ACC112 (cell line): Measurements from ENCODE around the gene SMIM5.

ENCODE experiments used
- H2AFZ ChIP-seq: fragments of 200-600 bp; sonication (generic); one replicate; pipeline ENCODE4 v1.6.0; 2017; ENCODE audit warnings: antibody characterized with exemption, low read length; ENCODE audit not compliant: unreplicated experiment
- H3K27ac ChIP-seq: fragments of 200-600 bp; sonication (generic); 2 replicates; pipeline ENCODE4 v1.5.1; 2014; ENCODE audit warnings: low read depth, mild to moderate bottlenecking, antibody characterized with exemption, low read length, moderate library complexity
- H3K27me3 ChIP-seq: fragments of 200-600 bp; sonication (generic); 2 replicates; pipeline ENCODE4 v1.6.1; 2014; ENCODE audit warnings: mild to moderate bottlenecking, antibody characterized with exemption, low read length, moderate library complexity, mixed read lengths; ENCODE audit not compliant: insufficient read depth
- H3K36me3 ChIP-seq: fragments of 200-600 bp; sonication (generic); 2 replicates; pipeline ENCODE4 v1.6.1; 2016; ENCODE audit warnings: mild to moderate bottlenecking, antibody characterized with exemption, low read length, moderate library complexity, mixed read lengths; ENCODE audit not compliant: insufficient read depth
- H3K4me1 ChIP-seq: fragments of 200-600 bp; sonication (generic); one replicate; pipeline ENCODE4 v1.6.1; 2016; ENCODE audit warnings: low read length, mixed read lengths; ENCODE audit not compliant: insufficient read depth, unreplicated experiment, control insufficient read depth
- H3K4me3 ChIP-seq: fragments of 200-600 bp; sonication (generic); 2 replicates; pipeline ENCODE4 v1.5.1; 2014; ENCODE audit warnings: mild to moderate bottlenecking, low read depth, low read length
- H3K79me2 ChIP-seq: fragments of 200-600 bp; sonication (generic); one replicate; pipeline ENCODE4 v1.6.0; 2016; ENCODE audit warnings: low read length; ENCODE audit not compliant: control insufficient read depth, unreplicated experiment, insufficient read depth

The SMIM5 gene

GRCh38 chr17:75632863-75633485 lies at the start of gene SMIM5:
TSS of gene SMIM5 (plus strand) at chr17:75633434. CDS start at chr17:75640202, 6,768 bp downstream.
- peaks cover 13% of the 10 kb centered on the region for H3K4me1 ChIP-seq
- no peaks in the 10 kb centered on the region for H3K36me3 ChIP-seq
- peak within 1 kb of the TSS; percentile 37; the same call in 1 of the 2 replicates for H3K27ac ChIP-seq
- no peaks in the 10 kb centered on the region for H3K27me3 ChIP-seq
- no peaks in the 10 kb centered on the region for H3K79me2 ChIP-seq
- H3K4me3 ChIP-seq, result peak within 1 kb of the TSS; percentile 14; the same call in 1 of the 2 replicates
- H2AFZ ChIP-seq, result no peak within 1 kb of the TSS

- H3K27me3 ChIP-seq, result peaks cover 34% of the 10 kb centered on the region
- no peak overlapping the region for H3K4me3 ChIP-seq
- H3K79me2 ChIP-seq, result no peaks in the 10 kb centered on the region
- no peaks in the 10 kb centered on the region for H3K36me3 ChIP-seq
- no peaks in the 10 kb centered on the region for H3K4me1 ChIP-seq
- no peak overlapping the region for H3K27ac ChIP-seq
- H2AFZ ChIP-seq, result no peak overlapping the region
These were observed 48.4 kb upstream of the SMIM5 start for GRCh38 chr17:75584849-75585175.

- H3K4me1 ChIP-seq, result no peaks in the 10 kb centered on the region
- H3K79me2 ChIP-seq, result no peaks in the 10 kb centered on the region
- no peaks in the 10 kb centered on the region for H3K36me3 ChIP-seq
- no peak within 1 kb of the TSS for H2AFZ ChIP-seq
- H3K27me3 ChIP-seq, result peaks cover 38% of the 10 kb centered on the region
- no peak within 1 kb of the TSS for H3K27ac ChIP-seq
- peak within 1 kb of the TSS; percentile 69; the same call in 1 of the 2 replicates for H3K4me3 ChIP-seq
These were observed 45.3 kb upstream of the SMIM5 start, which contains the start of gene MYO15B for GRCh38 chr17:75587675-75588595. TSS of gene MYO15B (plus strand) at chr17:75587800. CDS start at chr17:75588058, 258 bp downstream.

GRCh38 chr17:75588596-75589011 lies 44.6 kb upstream of the SMIM5 start:
- no peak overlapping the region for H2AFZ ChIP-seq
- no peaks in the 10 kb centered on the region for H3K4me1 ChIP-seq
- no peaks in the 10 kb centered on the region for H3K36me3 ChIP-seq
- no peak overlapping the region for H3K27ac ChIP-seq
- no peaks in the 10 kb centered on the region for H3K79me2 ChIP-seq
- H3K4me3 ChIP-seq, result peak overlapping the region; percentile 69; the same call in 1 of the 2 replicates
- H3K27me3 ChIP-seq, result peaks cover 38% of the 10 kb centered on the region

GRCh38 chr17:75589012-75589918 lies 44.0 kb upstream of the SMIM5 start:
- no peaks in the 10 kb centered on the region for H3K79me2 ChIP-seq
- H3K27me3 ChIP-seq, result peaks cover 38% of the 10 kb centered on the region
- no peak overlapping the region for H3K27ac ChIP-seq
- peak overlapping the region; percentile 69 for H3K4me3 ChIP-seq
- no peaks in the 10 kb centered on the region for H3K36me3 ChIP-seq
- H3K4me1 ChIP-seq, result no peaks in the 10 kb centered on the region
- H2AFZ ChIP-seq, result no peak overlapping the region

- no peak overlapping the region for H2AFZ ChIP-seq
These were observed 43.3 kb upstream of the SMIM5 start for GRCh38 chr17:75589919-75590303.

GRCh38 chr17:75590314-75590761 lies 42.9 kb upstream of the SMIM5 start:
- Histone ChIP-seq H3K27me3 (peaks cover 38% of the 10 kb centered on the region), H3K4me1 (no peaks in the 10 kb centered on the region), H3K79me2 (no peaks in the 10 kb centered on the region), H2AFZ (no peak overlapping the region), H3K4me3 (no peak overlapping the region), H3K27ac (no peak overlapping the region), H3K36me3 (no peaks in the 10 kb centered on the region)

More at GRCh38 chr17:75589919-75590303, 43.3 kb upstream of the SMIM5 start:
- H3K4me1 ChIP-seq, result no peaks in the 10 kb centered on the region
- H3K36me3 ChIP-seq, result no peaks in the 10 kb centered on the region
- no peak overlapping the region for H3K27ac ChIP-seq
- peaks cover 38% of the 10 kb centered on the region for H3K27me3 ChIP-seq
- H3K79me2 ChIP-seq, result no peaks in the 10 kb centered on the region
- peak overlapping the region; percentile 69 for H3K4me3 ChIP-seq

GRCh38 chr17:75590849-75591721 lies 42.1 kb upstream of the SMIM5 start:
- Histone ChIP-seq H3K27me3 (peaks cover 38% of the 10 kb centered on the region), H3K79me2 (no peaks in the 10 kb centered on the region), H2AFZ (no peak overlapping the region), H3K4me3 (no peak overlapping the region), H3K4me1 (no peaks in the 10 kb centered on the region), H3K36me3 (no peaks in the 10 kb centered on the region), H3K27ac (no peak overlapping the region)

GRCh38 chr17:75591722-75592302 lies 41.4 kb upstream of the SMIM5 start:
- Histone ChIP-seq H3K79me2 (no peaks in the 10 kb centered on the region), H3K4me1 (no peaks in the 10 kb centered on the region), H3K27ac (no peak overlapping the region), H2AFZ (no peak overlapping the region), H3K27me3 (peaks cover 31% of the 10 kb centered on the region), H3K36me3 (no peaks in the 10 kb centered on the region), H3K4me3 (no peak overlapping the region)
